OCI-LY7 (cell line): Measurements from ENCODE around the gene ECEL1. TPM values are rescaled to one million over a fixed set of nuclear protein-coding genes. Genes with fewer than 3 reads are reported as not detected.

Experiments
- BruUV-seq: library from RNA; stranded (reverse); fragments of 400-500 nt; replicated peaks from 2 replicates; lab custom pipeline; 2021; lab: Mats Ljungman, UMichigan
- CTCF ChIA-PET: fragments of 300-600 bp; sonication (Branson Sonifier 250); formaldehyde crosslinking; loops from one replicate; lab custom pipeline; 2022; ENCODE audit warnings: antibody characterized with exemption; ENCODE audit not compliant: unreplicated experiment; lab: Charles Lee
- POLR2A ChIA-PET: fragments of 300-600 bp; sonication (Branson Sonifier 250); formaldehyde crosslinking; loops from one replicate; lab custom pipeline; 2022; ENCODE audit warnings: antibody characterized with exemption; lab: Charles Lee
- DNase-seq: peaks from one replicate; pipeline ENCODE4 v3.0.0-alpha.2; 2015; ENCODE audit warnings: low spot score
- H2AFZ ChIP-seq: fragments of 200-600 bp; sonication (generic), shearing (Covaris generic); 2 replicates; pipeline ENCODE4 v1.6.1; 2014; ENCODE audit warnings: mild to moderate bottlenecking, antibody characterized with exemption, low read length, moderate library complexity
- H3K27ac ChIP-seq: fragments of 200-600 bp; sonication (generic); 2 replicates; pipeline ENCODE4 v1.5.1; 2014; ENCODE audit warnings: mixed run types, low read depth, mild to moderate bottlenecking, moderate library complexity, low read length, inconsistent platforms; ENCODE audit not compliant: poor library complexity, severe bottlenecking
- H3K36me3 ChIP-seq: fragments of 200-600 bp; sonication (generic); 2 replicates; pipeline ENCODE4 v1.6.1; 2014; ENCODE audit warnings: mild to moderate bottlenecking, antibody characterized with exemption, low read length, moderate library complexity, mixed read lengths; ENCODE audit not compliant: insufficient read depth
- H3K4me1 ChIP-seq: fragments of 200-600 bp; sonication (generic); 2 replicates; pipeline ENCODE4 v1.5.1; 2014; ENCODE audit warnings: mild to moderate bottlenecking, low read length; ENCODE audit not compliant: insufficient read depth, poor library complexity, severe bottlenecking
- H3K4me2 ChIP-seq: fragments of 200-600 bp; sonication (generic); 2 replicates; pipeline ENCODE4 v1.6.1; 2014; ENCODE audit warnings: mild to moderate bottlenecking, low read length
- H3K4me3 ChIP-seq: fragments of 200-600 bp; sonication (generic); 2 replicates; pipeline ENCODE4 v1.5.1; 2014; ENCODE audit warnings: mild to moderate bottlenecking, low read depth, low read length; ENCODE audit not compliant: poor library complexity, severe bottlenecking
- H3K79me2 ChIP-seq: fragments of 200-600 bp; sonication (generic); 2 replicates; pipeline ENCODE4 v1.6.1; 2016; ENCODE audit warnings: low read depth, mild to moderate bottlenecking, low read length, moderate library complexity, mixed read lengths; ENCODE audit not compliant: insufficient read depth
- H3K9me2 ChIP-seq: fragments of 200-600 bp; sonication (generic); 2 replicates; pipeline ENCODE4 v1.6.1; 2016; ENCODE audit warnings: mild to moderate bottlenecking, low read length, mixed read lengths; ENCODE audit not compliant: insufficient read depth
- H3K9me3 ChIP-seq: fragments of 200-600 bp; sonication (generic); 2 replicates; pipeline ENCODE4 v1.6.1; 2014; ENCODE audit warnings: mild to moderate bottlenecking, mixed run types, low read length, mixed read lengths
- H4K20me1 ChIP-seq: fragments of 200-600 bp; sonication (generic); 2 replicates; pipeline ENCODE4 v1.6.1; 2014; ENCODE audit warnings: mild to moderate bottlenecking, antibody characterized with exemption, low read length, moderate library complexity, mixed read lengths; ENCODE audit not compliant: insufficient read depth
- EZH2phosphoT487 ChIP-seq: fragments of 200-600 bp; sonication (generic); IDR thresholded peaks from 2 replicates; pipeline ENCODE4 v1.6.1; 2018; ENCODE audit warnings: low read depth, borderline replicate concordance, mild to moderate bottlenecking, mixed run types, antibody characterized with exemption, low read length, moderate library complexity, mixed read lengths
- intact Hi-C: fragments of 100-400 bp; cut with micrococcal nuclease; formaldehyde crosslinking; loops from one replicate; pipeline ENCODE4 v1.10.0; 2022; ENCODE audit not compliant: unreplicated experiment
- total RNA-seq, 2 experiments: library from RNA; depleted of rRNA in 1 of 2; stranded (reverse); fragments of >200 nt in 1 of 2; shearing (Covaris generic) in 1 of 2; gene quantifications; 2 replicates each; pipeline ENCODE4 v1.2.3, GENCODE V29; 2014 to 2022
- TF ChIP-seq, protein P1 (sequence below): fragments of 200-600 bp; sonication (generic); conservative IDR thresholded peaks from 2 replicates; pipeline ENCODE4 v1.5.1; 2014; ENCODE audit warnings: mild to moderate bottlenecking, antibody characterized with exemption, low read length, moderate library complexity, mixed read lengths

The ECEL1 gene
- total RNA-seq, 2 experiments from 2014 or later = not detected

DNA sequence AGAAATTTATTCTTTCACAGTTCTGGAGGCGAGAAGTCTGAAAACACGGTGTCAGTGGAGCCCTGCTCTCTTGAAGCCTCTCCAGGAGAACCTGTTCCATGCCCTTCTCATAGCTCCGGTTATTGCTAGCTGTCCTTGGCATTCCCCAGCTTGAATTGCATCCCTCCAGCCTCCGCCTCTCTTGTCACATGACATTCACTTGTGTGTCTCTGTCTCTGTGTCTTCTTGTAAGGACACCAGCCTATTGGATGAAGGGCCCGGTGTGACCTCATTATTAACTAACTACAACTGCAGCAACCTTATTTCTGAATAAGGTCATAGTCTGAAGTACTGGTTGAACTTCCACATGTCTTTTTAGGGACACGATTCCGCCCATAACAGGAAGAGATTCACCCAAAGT is 28.0 kb upstream of the ECEL1 start:
- no peaks in the 10 kb centered on the region for H4K20me1 ChIP-seq
- no peak for TF ChIP-seq EZH2phosphoT487
- TF ChIP-seq, protein P1, sequence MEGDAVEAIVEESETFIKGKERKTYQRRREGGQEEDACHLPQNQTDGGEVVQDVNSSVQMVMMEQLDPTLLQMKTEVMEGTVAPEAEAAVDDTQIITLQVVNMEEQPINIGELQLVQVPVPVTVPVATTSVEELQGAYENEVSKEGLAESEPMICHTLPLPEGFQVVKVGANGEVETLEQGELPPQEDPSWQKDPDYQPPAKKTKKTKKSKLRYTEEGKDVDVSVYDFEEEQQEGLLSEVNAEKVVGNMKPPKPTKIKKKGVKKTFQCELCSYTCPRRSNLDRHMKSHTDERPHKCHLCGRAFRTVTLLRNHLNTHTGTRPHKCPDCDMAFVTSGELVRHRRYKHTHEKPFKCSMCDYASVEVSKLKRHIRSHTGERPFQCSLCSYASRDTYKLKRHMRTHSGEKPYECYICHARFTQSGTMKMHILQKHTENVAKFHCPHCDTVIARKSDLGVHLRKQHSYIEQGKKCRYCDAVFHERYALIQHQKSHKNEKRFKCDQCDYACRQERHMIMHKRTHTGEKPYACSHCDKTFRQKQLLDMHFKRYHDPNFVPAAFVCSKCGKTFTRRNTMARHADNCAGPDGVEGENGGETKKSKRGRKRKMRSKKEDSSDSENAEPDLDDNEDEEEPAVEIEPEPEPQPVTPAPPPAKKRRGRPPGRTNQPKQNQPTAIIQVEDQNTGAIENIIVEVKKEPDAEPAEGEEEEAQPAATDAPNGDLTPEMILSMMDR = no peak
- no peaks in the 10 kb centered on the region for H3K36me3 ChIP-seq
- H2AFZ ChIP-seq = no peak overlapping the region
- H3K27ac ChIP-seq = no peak overlapping the region
- ChIA-PET POLR2A (interaction anchor here (0.7 kb wide), 1 partner anchor 22 kb away, joined by 6 read pairs; no protein-coding TSS in a partner anchor), CTCF (interaction anchor here (0.9 kb wide), 1 partner anchor 72 kb away, joined by 3 read pairs; no protein-coding TSS in a partner anchor)
- no peak for DNase-seq
- H3K9me2 ChIP-seq = no peaks in the 10 kb centered on the region
- H3K4me2 ChIP-seq = no peak overlapping the region
- H3K79me2 ChIP-seq = no peaks in the 10 kb centered on the region
- no peak overlapping the region for H3K4me3 ChIP-seq
- no TSS peak for BruUV-seq
- H3K9me3 ChIP-seq = no peaks in the 10 kb centered on the region
- H3K4me1 ChIP-seq = no peaks in the 10 kb centered on the region
- intact Hi-C loops = no loop called here

DNA sequence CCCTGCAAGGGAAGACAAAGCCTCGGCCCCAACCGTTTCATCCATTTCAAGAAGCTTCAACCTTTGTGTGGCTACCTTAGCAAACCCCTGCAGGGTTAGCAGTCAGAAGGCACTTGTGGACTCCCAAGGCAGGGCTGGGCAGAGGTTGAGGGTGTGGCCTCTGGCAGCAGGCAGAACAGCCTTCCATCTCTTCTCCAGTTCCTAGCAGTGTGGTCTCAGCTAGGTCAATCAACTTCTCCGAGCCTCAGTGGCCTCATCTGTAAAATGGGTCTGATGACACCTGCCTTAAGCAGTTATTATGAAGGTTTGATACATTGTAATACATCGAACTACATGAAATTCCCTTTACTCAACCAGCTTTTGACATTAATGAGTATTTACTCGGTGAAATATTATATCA is 25.7 kb upstream of the ECEL1 start:
- ChIA-PET POLR2A (interaction anchor here (0.5 kb wide), 1 partner anchor 87 kb away, joined by 4 read pairs; no protein-coding TSS in a partner anchor), CTCF (interaction anchor here (0.6 kb wide), 1 partner anchor 74 kb away, joined by 4 read pairs; no protein-coding TSS in a partner anchor)
- no peak for TF ChIP-seq EZH2phosphoT487
- TF ChIP-seq, protein P1 = no peak
- H3K4me2 ChIP-seq = no peak overlapping the region
- intact Hi-C loops = no loop called here
- H3K9me3 ChIP-seq = no peaks in the 10 kb centered on the region
- no peaks in the 10 kb centered on the region for H3K36me3 ChIP-seq
- no TSS peak for BruUV-seq
- H3K27ac ChIP-seq = no peak overlapping the region
- H3K9me2 ChIP-seq = no peaks in the 10 kb centered on the region
- no peak for DNase-seq
- H3K4me3 ChIP-seq = no peak overlapping the region
- H2AFZ ChIP-seq = no peak overlapping the region
- no peaks in the 10 kb centered on the region for H4K20me1 ChIP-seq
- H3K4me1 ChIP-seq = no peaks in the 10 kb centered on the region
- H3K79me2 ChIP-seq = no peaks in the 10 kb centered on the region

DNA sequence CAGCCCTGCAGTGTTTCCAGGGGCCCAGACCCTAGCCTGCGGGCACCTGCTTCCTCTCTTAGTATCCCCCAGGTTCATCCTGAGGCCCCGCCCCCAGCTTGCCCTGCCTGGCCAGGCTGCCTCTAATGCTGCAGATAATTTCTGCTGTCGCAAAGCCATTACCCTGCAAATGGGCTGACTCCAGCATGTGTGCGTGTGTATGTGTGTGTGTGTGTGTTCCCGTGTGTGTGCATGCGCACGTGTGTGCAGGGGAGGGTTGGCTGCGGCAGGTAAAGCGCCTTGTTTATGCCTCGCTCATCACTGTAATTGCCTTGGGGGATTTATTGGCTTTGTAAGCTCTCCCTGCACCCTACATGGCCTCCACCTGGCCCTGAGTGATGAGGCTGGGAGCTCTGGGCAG is 25.0 kb upstream of the ECEL1 start:
- CTCF ChIA-PET = interaction anchor here (0.6 kb wide), 1 partner anchor 73 kb away, joined by 4 read pairs; no protein-coding TSS in a partner anchor
- intact Hi-C loops = no loop called here

More for the DNA sequence above, 25.0 kb upstream of the ECEL1 start:
- no peaks in the 10 kb centered on the region for H3K9me2 ChIP-seq
- H3K27ac ChIP-seq = no peak overlapping the region
- TF ChIP-seq EZH2phosphoT487 = no peak
- TF ChIP-seq, protein P1 = no peak
- H3K4me3 ChIP-seq = no peak overlapping the region
- H3K36me3 ChIP-seq = no peaks in the 10 kb centered on the region
- no peaks in the 10 kb centered on the region for H3K9me3 ChIP-seq
- no TSS peak for BruUV-seq
- no peak overlapping the region for H3K4me2 ChIP-seq
- H3K79me2 ChIP-seq = no peaks in the 10 kb centered on the region
- H2AFZ ChIP-seq = no peak overlapping the region
- H4K20me1 ChIP-seq = no peaks in the 10 kb centered on the region
- H3K4me1 ChIP-seq = no peaks in the 10 kb centered on the region
- DNase-seq = no peak
- POLR2A ChIA-PET = no interaction called here
